ENCODE data around the gene BTNL8.
"Not testable (repeated sequence)": the region's sequence is repeated elsewhere in the genome, so short reads cannot be mapped to it uniquely, and the experiment has no call there.

The BTNL8 gene

DNA sequence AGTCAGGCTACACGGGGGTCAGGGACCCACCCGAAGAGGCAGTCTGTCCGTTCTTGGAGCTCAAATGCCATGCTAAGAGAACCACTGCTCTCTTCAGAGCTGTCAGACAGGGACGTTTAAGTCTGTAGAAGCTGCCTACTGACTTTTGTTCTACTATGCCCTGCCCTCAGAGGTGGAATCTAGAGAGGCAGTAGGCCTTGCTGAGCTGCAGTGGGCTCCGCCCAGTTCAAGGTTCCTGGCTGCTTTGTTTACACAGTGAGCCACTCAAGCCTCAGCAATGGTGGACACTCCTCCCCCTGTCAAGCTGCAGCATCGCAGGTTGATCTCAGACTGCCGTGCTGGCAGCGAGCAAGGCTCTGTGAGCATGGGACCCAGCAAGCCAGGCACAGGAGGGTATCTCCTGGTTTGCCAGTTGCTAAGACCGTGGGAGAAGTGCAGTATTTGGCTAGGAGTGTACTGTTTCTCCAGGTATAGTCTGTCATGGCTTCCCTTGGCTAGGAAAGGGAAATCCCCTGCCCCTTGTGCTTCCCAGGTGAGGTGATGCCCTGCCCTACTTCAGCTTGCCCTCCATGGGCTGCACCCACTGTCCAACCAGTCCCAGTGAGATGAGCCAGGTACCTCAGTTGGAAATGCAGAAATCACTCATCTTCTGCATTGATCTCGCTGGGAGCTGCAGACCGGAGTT is 13.0 kb upstream of the BTNL8 start:
- not testable (repeated sequence) for DNase-seq

GRCh38 chr5:180889381-180889780 is 9.6 kb upstream of the BTNL8 start:
- DNase-seq: no peak

DNA sequence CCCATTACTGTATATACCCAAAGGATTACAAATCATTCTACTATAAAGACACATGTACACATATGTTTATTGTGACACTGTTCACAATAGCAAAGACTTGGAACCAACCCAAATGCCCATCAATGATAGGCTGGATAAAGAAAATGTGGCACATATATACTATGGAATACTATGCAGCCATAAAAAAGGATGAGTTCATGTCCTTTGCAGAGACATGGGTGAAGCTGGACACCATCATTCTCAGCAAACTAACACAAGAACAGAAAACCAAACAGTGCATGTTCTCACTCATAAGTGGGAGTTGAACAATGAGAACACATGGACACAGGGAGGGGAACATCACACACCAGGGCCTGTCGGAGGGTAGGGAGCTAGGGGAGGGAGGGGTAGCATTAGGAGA is 3.6 kb upstream of the BTNL8 start:
- DNase-seq: not testable (repeated sequence)

DNA sequence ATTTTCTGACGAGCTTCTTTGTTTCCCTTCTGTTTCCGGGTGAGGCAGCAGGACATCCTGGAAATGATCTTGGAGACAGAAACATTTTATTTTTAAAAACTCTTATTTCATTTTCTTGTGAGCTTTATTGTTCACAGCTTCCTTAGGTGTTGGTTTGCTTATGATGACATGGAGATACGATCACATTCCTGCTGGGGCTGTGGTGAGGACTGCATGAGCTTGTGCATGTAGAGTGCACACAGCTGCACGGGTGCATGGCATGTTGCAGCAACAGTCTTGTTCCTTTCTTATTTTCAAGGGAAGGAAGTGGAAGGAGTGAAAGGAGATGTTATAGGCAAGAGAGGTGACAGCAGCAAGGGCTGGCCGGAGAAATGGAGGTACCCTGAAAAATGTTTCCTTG is 1.2 kb downstream of the BTNL8 start:
- no peak for DNase-seq

DNA sequence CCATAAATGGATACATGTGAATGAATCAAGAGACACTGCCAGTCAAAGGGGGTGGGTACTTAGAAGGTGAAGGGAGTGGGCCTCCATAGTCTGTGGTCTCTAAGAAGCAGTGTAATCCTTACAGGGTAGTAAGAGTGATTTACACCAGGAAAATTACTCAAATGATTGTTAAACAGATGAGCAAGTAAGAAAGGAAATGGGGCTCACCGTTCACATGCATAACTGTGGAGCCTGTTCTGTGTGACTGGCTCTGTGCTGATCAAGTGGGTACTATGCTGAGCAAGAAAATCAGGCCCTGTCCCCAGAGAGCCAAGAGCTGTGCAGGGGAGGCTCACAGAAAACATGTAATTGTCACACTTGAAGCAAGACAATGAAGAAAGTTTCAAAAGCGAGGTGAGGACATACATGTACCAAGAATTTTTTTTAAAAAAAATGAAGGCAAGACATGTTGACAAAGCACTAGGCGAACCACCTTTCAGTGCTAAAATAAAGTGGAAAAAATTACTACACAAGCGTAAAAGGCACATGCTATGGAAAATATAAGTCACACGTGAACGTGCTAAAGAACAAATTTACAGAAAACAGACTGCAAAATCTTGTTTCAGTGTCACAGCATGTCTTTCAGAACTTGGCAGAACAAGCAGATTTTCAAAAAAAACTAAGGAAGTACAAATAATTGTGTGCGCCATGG is 2.5 kb downstream of the BTNL8 start:
- DNase-seq: no peak

- DNase-seq: no peak
Measured at GRCh38 chr5:180908400-180908799, 9.4 kb downstream of the BTNL8 start.

DNA sequence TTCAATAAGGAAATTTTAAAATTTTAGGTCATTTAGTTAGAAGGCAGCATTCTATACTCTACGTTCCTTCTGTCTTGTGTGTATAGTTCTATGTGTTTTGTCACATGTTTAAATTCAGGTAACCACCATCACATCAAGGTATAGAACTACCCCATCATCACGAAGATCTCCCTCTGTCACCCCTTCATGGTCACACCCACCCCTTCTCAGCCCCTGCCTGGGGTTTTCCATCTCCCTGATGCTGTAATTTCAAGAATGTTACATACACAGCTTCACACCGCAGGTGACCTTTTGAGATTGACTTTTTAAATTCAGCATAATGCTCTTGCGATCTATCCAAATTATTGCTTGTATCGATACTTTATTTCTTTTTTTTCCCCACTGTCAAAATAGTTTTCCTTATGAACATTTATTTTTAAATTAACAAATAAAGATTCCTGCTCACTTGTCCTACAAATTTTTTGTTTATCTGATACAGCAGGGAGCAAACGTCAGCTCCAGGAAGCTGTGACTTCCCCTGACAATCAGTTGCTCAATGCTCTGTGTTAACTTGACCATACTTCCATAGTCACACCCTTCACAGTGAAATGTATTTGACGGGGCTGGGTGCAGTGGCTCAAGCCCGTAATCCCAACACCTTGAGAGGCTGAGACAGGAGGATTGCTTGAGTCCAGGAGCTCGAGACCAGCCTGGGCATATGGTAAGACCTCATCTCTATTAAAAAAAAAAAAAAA is 10.2 kb downstream of the BTNL8 start:
- no peak for DNase-seq

DNA sequence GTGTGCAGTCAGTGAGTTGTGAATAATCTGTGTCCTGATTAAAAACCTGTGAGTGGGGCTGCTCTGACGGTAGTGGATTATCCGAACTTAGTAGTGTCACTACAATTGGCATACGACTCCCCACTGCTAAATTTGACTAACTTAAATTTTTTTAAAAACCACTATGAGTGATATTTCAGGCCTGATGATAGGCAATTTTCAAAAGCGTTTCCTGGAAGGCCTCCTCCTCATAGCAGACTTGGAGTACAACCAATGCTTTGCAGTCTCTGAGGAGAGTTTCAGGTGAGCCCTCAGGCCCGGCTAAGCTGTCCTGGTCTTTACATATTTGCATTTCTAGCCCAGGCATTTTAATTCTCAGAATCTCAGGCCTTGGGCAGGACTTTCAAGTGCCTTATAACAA is 10.8 kb downstream of the BTNL8 start:
- DNase-seq: no peak

- no peak for DNase-seq
Measured at GRCh38 chr5:180910182-180910581, 11.2 kb downstream of the BTNL8 start.

DNA sequence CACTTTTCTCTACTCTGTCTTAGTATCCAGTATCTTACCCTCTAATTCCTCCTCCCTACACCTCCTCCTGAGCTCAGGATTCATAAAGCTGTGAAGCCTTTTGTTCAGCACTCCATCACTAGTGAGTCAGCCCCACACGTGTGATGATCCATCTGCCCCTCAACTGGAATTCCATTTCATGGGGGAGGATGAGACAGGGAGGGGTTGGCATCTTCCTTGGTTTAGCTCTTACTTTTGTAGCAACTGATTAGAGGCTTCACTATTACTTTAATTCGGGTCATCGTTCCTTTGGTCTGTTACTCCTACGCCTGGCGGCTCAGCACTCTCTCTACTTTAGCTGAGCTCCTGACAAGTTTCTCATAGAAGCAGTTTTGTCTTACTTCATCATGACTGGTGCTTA is 11.8 kb downstream of the BTNL8 start:
- no peak for DNase-seq

DNA sequence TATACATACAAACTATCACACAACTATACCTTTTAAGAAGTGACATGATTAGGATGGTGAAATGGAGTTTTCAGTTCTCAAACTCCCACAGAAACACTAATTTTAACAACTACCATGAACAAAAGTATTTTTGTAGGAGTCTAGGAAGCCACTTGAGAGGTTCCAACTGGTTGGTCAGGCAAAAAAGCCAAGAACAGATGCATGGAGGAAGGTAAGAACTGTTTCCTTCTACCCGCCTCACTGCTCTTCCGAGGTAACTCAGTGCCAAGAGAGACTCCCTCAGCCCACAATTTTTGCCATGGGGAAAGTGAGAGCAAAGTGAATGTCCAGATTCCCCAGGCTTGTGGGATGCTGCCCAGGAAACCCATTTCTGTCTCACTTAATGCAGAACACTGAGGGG is 15.7 kb downstream of the BTNL8 start:
- DNase-seq: no peak

DNA sequence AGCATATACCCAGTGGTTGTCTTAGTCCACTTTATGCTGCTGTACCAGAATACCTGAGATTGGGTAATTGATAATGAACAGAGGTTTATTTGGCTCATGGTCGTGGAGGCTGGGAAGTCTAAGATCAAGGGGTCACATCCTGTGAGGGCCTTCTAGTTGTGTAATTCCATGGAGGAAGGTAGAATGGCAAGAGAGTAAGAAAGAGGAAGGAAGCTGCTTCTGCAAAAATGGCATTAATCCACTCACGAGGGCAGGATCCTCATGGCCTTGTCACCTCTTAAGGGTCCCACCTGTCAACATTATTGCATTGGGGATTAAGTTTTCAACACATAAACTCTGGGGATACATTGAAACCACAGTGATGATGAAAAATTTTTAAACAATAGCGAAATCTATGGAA is 17.0 kb downstream of the BTNL8 start:
- no peak for DNase-seq

GRCh38 chr5:180918380-180918779 is 19.4 kb downstream of the BTNL8 start:
- DNase-seq: no peak

DNA sequence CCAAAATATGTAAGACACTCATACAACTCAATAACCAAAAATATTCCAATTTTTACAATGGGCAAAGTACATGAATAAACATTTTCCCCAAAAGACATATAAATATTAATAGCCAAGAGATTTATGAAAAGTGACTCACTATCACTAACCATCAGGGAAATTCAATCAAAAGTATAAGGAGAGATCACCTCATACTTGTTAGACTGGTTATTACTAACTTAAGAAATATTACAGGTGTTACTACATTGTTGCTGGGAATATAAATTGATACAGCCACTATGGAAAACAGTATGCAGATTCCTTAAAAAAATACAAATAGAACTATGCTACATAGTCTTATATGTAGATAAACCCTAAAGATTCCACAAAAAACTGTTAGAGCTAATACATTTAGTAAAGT is 21.8 kb downstream of the BTNL8 start:
- DNase-seq: no peak

- no peak for DNase-seq
Measured at GRCh38 chr5:180922932-180923331, 24.0 kb downstream of the BTNL8 start.

GRCh38 chr5:180932660-180933059 is 33.7 kb downstream of the BTNL8 start:
- DNase-seq: no peak

DNA sequence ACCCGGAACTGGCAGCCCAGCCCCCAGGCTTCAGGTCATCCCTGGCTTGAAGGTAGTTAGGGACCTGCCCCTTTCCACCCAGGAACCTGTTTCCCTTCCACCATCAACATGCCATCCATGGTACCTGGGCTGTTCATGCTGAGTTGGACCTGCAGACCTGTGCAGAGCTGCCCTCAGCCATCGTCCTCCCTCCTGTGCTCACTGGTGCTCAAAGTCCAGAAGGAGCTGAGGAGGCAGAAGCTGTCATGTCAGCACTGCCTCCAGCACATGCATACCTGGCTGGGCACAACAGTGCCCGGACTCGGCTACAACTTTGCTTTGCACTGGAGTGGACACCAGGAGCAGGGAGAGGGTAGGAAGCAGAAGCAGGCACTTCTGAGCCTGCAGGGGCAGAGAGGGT is 36.2 kb downstream of the BTNL8 start:
- DNase-seq: no peak

GRCh38 chr5:180938294-180938693 is 39.3 kb downstream of the BTNL8 start:
- DNase-seq: no peak

DNA sequence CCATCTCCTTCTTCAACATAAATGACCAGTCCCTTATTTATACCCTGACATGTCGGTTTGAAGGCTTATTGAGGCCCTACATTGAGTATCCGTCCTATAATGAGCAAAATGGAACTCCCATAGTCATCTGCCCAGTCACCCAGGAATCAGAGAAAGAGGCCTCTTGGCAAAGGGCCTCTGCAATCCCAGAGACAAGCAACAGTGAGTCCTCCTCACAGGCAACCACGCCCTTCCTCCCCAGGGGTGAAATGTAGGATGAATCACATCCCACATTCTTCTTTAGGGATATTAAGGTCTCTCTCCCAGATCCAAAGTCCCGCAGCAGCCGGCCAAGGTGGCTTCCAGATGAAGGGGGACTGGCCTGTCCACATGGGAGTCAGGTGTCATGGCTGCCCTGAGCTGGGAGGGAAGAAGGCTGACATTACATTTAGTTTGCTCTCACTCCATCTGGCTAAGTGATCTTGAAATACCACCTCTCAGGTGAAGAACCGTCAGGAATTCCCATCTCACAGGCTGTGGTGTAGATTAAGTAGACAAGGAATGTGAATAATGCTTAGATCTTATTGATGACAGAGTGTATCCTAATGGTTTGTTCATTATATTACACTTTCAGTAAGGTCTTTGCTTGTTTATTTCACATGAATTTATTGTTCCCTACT is 51.5 kb downstream of the BTNL8 start:
- no peak for DNase-seq

DNA sequence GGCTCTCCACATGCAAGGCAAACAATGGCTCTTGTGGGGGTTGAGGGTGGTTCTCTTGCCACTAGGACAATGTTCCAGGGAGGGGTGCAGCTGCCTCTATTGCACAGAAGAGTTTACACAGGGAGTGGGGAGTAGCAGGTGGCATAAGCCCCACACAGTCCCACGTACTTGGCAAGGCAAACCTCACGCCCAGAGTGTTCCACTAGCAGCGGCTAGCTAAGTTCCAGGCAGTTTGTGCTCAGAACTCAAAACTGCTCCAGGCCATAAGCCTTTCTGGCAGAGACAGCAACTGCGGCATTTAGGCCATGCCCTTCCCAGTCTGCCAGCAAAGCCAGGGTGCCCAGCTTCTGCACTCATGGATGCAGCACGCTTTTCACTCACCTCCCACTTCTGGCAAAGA is 60.7 kb downstream of the BTNL8 start:
- no peak for DNase-seq

DNA sequence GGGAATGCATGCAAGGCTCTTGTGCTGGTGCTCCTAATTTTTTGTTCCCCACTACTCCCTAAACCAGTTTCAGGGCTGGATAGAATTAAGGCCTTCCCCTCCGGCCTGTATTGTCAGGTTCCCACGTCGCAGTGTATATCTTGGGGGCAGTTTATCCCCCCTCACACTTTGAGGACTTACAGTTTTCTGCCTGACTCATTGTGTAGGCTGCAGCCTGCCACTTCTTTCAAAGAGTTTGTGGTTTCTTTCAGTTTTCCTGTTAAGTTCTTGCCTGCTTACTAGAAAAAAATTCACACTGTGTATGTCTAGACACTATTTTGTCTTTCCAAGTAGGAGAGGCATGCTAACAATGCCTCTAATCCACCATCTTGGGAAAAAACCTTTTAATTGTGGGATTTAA is 61.2 kb downstream of the BTNL8 start:
- DNase-seq: no peak

DNA sequence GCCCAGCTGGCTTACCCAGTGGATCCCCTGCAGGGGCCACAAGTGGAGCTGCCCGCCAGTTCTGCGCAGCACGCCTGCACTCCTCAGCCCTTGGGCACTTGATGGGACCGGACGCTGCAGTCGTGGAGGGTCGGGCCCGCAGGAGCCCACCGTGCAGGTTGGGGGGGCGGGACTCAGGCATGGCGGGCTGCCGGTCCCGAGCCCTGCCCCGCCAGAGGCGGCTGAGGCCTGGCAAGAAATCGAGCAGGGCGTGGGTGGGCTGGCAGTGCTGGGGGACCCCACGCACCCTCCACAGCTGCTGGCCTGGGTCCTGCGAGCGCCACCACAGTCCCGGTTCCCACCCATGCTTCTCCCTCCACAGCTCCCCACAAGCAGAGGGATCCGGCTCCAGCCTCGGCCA is 70.4 kb downstream of the BTNL8 start:
- DNase-seq: no peak

- DNase-seq: no peak
Measured at GRCh38 chr5:180970336-180970735, 71.4 kb downstream of the BTNL8 start.

- DNase-seq: no peak
Measured at GRCh38 chr5:180970875-180971274, 71.9 kb downstream of the BTNL8 start.

Measured in right forelimb (tissue), 1 donor.